Germinal center (tissue), 1 donor: Measurements from ENCODE around the gene ADAM8.
"Not testable (repeated sequence)": the region's sequence is repeated elsewhere in the genome, so short reads cannot be mapped to it uniquely, and the experiment has no call there.

Source experiments
- DNase-seq: peaks from one replicate; pipeline ENCODE4 v3.0.0; 2012; ENCODE audit warnings: mixed read lengths, low spot score

The ADAM8 gene

GRCh38 chr10:133249094-133249780, 27.4 kb downstream of the ADAM8 start:
- no peak for DNase-seq

- no peak for DNase-seq
These were observed 28.3 kb downstream of the ADAM8 start for GRCh38 chr10:133248334-133248715.

GRCh38 chr10:133247681-133248333, 28.9 kb downstream of the ADAM8 start:
- DNase-seq = no peak

- no peak for DNase-seq
These were observed 30.4 kb downstream of the ADAM8 start for GRCh38 chr10:133246236-133246626.

- DNase-seq = no peak
These were observed 31.0 kb downstream of the ADAM8 start for GRCh38 chr10:133245439-133246235.

GRCh38 chr10:133243593-133243992, 33.1 kb downstream of the ADAM8 start:
- DNase-seq = no peak

GRCh38 chr10:133242611-133243356, 33.9 kb downstream of the ADAM8 start:
- no peak for DNase-seq

GRCh38 chr10:133241501-133242205, 35.0 kb downstream of the ADAM8 start:
- no peak for DNase-seq

- DNase-seq = no peak
These were observed 36.7 kb downstream of the ADAM8 start for GRCh38 chr10:133239990-133240389.

- DNase-seq = no peak
These were observed 38.2 kb downstream of the ADAM8 start for GRCh38 chr10:133238466-133238804.

GRCh38 chr10:133237588-133238465, 38.8 kb downstream of the ADAM8 start, which contains the start of gene VENTX:
VENTX (plus strand) TSS chr10:133237855; CDS start chr10:133237915, 60 bp downstream.
- DNase-seq = no peak

- no peak for DNase-seq
These were observed 39.5 kb downstream of the ADAM8 start for GRCh38 chr10:133237241-133237587.

- DNase-seq = no peak
These were observed 40.0 kb downstream of the ADAM8 start for GRCh38 chr10:133236401-133237240.

- no peak for DNase-seq
These were observed 40.7 kb downstream of the ADAM8 start for GRCh38 chr10:133235932-133236331.

GRCh38 chr10:133235265-133235855, 41.3 kb downstream of the ADAM8 start:
- no peak for DNase-seq

GRCh38 chr10:133234796-133235195, 41.9 kb downstream of the ADAM8 start:
- DNase-seq = not testable (repeated sequence)

- DNase-seq = no peak
These were observed 44.6 kb downstream of the ADAM8 start for GRCh38 chr10:133231946-133232574.

GRCh38 chr10:133231244-133231945, 45.3 kb downstream of the ADAM8 start:
- DNase-seq = no peak
